ENCODE measurements around the gene ARHGAP45. TPM values are rescaled to one million over a fixed set of nuclear protein-coding genes. Genes with fewer than 3 reads are reported as not detected.

Gene ARHGAP45
- total and polyA plus RNA-seq, 9 of the 15 experiments (the other 6 are each of a cell fraction or from before 2014, with no cell fraction given): 0.08 to 22.1 (median 4.2) TPM

- TF ChIP-seq, protein P1, sequence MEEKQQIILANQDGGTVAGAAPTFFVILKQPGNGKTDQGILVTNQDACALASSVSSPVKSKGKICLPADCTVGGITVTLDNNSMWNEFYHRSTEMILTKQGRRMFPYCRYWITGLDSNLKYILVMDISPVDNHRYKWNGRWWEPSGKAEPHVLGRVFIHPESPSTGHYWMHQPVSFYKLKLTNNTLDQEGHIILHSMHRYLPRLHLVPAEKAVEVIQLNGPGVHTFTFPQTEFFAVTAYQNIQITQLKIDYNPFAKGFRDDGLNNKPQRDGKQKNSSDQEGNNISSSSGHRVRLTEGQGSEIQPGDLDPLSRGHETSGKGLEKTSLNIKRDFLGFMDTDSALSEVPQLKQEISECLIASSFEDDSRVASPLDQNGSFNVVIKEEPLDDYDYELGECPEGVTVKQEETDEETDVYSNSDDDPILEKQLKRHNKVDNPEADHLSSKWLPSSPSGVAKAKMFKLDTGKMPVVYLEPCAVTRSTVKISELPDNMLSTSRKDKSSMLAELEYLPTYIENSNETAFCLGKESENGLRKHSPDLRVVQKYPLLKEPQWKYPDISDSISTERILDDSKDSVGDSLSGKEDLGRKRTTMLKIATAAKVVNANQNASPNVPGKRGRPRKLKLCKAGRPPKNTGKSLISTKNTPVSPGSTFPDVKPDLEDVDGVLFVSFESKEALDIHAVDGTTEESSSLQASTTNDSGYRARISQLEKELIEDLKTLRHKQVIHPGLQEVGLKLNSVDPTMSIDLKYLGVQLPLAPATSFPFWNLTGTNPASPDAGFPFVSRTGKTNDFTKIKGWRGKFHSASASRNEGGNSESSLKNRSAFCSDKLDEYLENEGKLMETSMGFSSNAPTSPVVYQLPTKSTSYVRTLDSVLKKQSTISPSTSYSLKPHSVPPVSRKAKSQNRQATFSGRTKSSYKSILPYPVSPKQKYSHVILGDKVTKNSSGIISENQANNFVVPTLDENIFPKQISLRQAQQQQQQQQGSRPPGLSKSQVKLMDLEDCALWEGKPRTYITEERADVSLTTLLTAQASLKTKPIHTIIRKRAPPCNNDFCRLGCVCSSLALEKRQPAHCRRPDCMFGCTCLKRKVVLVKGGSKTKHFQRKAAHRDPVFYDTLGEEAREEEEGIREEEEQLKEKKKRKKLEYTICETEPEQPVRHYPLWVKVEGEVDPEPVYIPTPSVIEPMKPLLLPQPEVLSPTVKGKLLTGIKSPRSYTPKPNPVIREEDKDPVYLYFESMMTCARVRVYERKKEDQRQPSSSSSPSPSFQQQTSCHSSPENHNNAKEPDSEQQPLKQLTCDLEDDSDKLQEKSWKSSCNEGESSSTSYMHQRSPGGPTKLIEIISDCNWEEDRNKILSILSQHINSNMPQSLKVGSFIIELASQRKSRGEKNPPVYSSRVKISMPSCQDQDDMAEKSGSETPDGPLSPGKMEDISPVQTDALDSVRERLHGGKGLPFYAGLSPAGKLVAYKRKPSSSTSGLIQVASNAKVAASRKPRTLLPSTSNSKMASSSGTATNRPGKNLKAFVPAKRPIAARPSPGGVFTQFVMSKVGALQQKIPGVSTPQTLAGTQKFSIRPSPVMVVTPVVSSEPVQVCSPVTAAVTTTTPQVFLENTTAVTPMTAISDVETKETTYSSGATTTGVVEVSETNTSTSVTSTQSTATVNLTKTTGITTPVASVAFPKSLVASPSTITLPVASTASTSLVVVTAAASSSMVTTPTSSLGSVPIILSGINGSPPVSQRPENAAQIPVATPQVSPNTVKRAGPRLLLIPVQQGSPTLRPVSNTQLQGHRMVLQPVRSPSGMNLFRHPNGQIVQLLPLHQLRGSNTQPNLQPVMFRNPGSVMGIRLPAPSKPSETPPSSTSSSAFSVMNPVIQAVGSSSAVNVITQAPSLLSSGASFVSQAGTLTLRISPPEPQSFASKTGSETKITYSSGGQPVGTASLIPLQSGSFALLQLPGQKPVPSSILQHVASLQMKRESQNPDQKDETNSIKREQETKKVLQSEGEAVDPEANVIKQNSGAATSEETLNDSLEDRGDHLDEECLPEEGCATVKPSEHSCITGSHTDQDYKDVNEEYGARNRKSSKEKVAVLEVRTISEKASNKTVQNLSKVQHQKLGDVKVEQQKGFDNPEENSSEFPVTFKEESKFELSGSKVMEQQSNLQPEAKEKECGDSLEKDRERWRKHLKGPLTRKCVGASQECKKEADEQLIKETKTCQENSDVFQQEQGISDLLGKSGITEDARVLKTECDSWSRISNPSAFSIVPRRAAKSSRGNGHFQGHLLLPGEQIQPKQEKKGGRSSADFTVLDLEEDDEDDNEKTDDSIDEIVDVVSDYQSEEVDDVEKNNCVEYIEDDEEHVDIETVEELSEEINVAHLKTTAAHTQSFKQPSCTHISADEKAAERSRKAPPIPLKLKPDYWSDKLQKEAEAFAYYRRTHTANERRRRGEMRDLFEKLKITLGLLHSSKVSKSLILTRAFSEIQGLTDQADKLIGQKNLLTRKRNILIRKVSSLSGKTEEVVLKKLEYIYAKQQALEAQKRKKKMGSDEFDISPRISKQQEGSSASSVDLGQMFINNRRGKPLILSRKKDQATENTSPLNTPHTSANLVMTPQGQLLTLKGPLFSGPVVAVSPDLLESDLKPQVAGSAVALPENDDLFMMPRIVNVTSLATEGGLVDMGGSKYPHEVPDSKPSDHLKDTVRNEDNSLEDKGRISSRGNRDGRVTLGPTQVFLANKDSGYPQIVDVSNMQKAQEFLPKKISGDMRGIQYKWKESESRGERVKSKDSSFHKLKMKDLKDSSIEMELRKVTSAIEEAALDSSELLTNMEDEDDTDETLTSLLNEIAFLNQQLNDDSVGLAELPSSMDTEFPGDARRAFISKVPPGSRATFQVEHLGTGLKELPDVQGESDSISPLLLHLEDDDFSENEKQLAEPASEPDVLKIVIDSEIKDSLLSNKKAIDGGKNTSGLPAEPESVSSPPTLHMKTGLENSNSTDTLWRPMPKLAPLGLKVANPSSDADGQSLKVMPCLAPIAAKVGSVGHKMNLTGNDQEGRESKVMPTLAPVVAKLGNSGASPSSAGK (IDR thresholded peaks at IDR 0.05): peak; percentile 65
- 0 out of 2 replicates have a peak, but pooled peaks have one; percentile 48 for TF ChIP-seq ZNF511 (CRISPR knock-in tag; IDR thresholded peaks at IDR 0.05)
- TF ChIP-seq, protein P2, sequence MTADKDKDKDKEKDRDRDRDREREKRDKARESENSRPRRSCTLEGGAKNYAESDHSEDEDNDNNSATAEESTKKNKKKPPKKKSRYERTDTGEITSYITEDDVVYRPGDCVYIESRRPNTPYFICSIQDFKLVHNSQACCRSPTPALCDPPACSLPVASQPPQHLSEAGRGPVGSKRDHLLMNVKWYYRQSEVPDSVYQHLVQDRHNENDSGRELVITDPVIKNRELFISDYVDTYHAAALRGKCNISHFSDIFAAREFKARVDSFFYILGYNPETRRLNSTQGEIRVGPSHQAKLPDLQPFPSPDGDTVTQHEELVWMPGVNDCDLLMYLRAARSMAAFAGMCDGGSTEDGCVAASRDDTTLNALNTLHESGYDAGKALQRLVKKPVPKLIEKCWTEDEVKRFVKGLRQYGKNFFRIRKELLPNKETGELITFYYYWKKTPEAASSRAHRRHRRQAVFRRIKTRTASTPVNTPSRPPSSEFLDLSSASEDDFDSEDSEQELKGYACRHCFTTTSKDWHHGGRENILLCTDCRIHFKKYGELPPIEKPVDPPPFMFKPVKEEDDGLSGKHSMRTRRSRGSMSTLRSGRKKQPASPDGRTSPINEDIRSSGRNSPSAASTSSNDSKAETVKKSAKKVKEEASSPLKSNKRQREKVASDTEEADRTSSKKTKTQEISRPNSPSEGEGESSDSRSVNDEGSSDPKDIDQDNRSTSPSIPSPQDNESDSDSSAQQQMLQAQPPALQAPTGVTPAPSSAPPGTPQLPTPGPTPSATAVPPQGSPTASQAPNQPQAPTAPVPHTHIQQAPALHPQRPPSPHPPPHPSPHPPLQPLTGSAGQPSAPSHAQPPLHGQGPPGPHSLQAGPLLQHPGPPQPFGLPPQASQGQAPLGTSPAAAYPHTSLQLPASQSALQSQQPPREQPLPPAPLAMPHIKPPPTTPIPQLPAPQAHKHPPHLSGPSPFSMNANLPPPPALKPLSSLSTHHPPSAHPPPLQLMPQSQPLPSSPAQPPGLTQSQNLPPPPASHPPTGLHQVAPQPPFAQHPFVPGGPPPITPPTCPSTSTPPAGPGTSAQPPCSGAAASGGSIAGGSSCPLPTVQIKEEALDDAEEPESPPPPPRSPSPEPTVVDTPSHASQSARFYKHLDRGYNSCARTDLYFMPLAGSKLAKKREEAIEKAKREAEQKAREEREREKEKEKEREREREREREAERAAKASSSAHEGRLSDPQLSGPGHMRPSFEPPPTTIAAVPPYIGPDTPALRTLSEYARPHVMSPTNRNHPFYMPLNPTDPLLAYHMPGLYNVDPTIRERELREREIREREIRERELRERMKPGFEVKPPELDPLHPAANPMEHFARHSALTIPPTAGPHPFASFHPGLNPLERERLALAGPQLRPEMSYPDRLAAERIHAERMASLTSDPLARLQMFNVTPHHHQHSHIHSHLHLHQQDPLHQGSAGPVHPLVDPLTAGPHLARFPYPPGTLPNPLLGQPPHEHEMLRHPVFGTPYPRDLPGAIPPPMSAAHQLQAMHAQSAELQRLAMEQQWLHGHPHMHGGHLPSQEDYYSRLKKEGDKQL (CRISPR knock-in tag; IDR thresholded peaks at IDR 0.05; ENCODE audit: borderline replicate concordance): no peak
- peak; percentile 58; the same call in 1 of the 2 replicates for TF ChIP-seq NKRF (IDR thresholded peaks at IDR 0.05; ENCODE audit: borderline replicate concordance)
- TF ChIP-seq ZC3H4 (CRISPR knock-in tag; IDR thresholded peaks at IDR 0.05; ENCODE audit: borderline replicate concordance): no peak
- no peak for TF ChIP-seq DIDO1 (tag; IDR thresholded peaks at IDR 0.05; ENCODE audit: low read depth)
- no peak for TF ChIP-seq RFX5 (IDR thresholded peaks at IDR 0.05; ENCODE audit: low read depth, low read length)
Observed at GRCh38 chr19:1103132-1103707, 36.3 kb downstream of the ARHGAP45 start (continued).
